ENCODE data around the gene GOLT1B. TPM values are rescaled to one million over a fixed set of nuclear protein-coding genes. Genes with fewer than 3 reads are reported as not detected.

The GOLT1B gene, protein sequence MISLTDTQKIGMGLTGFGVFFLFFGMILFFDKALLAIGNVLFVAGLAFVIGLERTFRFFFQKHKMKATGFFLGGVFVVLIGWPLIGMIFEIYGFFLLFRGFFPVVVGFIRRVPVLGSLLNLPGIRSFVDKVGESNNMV
- polyA plus RNA-seq (2012; rRNA removed), result 7.9 and 10.6 TPM in 2 replicates
- 15.2 and 22.0 TPM in 2 replicates for polyA plus RNA-seq (2012; cell fraction: cytosol; rRNA removed)
- 8.8 and 17.3 TPM in 2 replicates for polyA plus RNA-seq (2012; cell fraction: nucleus; rRNA removed)

DNA sequence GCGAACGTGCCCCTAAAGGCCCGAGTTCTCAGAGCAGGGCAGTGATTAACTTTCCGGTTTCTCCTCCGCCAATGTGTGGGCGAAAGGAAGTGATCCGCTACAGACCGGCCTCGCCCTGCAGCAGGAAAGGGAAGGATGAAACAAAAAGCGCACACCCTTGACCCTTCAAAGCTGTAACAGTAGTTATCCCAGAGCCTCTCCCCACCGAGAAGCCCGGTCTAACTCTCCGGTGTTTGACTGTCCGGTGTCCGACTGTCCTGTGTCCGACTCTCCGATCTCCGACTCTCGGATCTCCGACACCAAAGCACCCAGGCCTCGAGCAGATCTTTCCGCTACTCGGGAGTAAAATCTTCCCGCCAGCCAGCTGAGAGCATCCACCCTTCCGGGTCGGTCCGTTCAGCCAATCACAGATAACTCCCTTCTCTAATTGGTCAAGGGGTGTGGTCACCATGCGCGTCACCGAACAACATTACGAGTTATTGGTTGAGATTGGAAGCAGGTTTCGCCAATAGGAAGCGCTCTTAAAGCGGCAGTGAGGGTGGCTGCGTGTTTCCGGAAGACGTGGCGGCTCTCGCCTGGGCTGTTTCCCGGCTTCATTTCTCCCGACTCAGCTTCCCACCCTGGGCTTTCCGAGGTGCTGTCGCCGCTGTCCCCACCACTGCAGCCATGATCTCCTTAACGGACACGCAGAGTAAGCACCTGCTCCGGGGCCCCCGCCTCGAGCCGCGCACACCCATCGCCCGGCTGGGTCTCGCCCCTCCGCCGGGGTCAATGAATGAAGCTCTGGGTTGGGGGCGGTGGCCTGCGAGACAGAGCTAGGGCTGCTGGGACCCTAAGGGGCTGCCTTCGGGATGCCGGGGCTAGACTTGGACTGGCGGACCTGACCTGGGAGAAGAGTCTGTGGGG is at the start of gene GOLT1B, which contains the start of gene RECQL:
Gene GOLT1B (plus strand): TSS at position 532 of the 906 bp plus-strand sequence. CDS start 135 bp downstream, at position 667.
Gene RECQL (minus strand): TSS at position 378 of the 906 bp plus-strand sequence. CDS start 2,065 bp downstream, outside the sequence.
- Histone ChIP-seq H3K27ac (ENCODE audit: low read depth in 2 of 2, low read length in 1 of 2) (peak within 1 kb of the TSS; percentile 78 to 94), H4K20me1 (ENCODE audit: insufficient read depth) (peaks cover 40% of the 10 kb centered on the region), H3K36me3 (replicated peaks in 1 of 2; ENCODE audit: control insufficient read depth in 1 of 2, insufficient read depth in 2 of 2, low read length in 1 of 2) (peaks cover 29 to 32% of the 10 kb centered on the region in 2 experiments), H3K4me1 (ENCODE audit: control insufficient read depth in 1 of 2, insufficient read depth in 2 of 2, low read depth in 1 of 2, low read length in 1 of 2) (peaks cover 17% of the 10 kb centered on the region in 2 experiments; a peak in 3 of 4 replicates), H2AFZ (ENCODE audit: low read depth) (peak within 1 kb of the TSS; percentile 81), H3K9me2 (no peaks in the 10 kb centered on the region), H3K9me3 (no peaks in the 10 kb centered on the region), H3K79me2 (ENCODE audit: insufficient read depth) (peaks cover 94% of the 10 kb centered on the region), H3K4me2 (peak within 1 kb of the TSS; percentile 85), H3K4me3 (ENCODE audit: low read depth in 2 of 2, low read length in 1 of 2) (peak within 1 kb of the TSS; percentile 90 to 98), H3K27me3 (ENCODE audit: insufficient read depth) (no peaks in the 10 kb centered on the region), H3K9ac (peak within 1 kb of the TSS; percentile 98), H3F3A (replicated peaks; ENCODE audit: insufficient read depth) (peaks cover 5% of the 10 kb centered on the region)
- ChIA-PET CTCF (interaction anchor here (1.2 to 1.3 kb wide), 3 partner anchors 21 to 75 kb away, joined by 3 to 4 read pairs (median 4); no protein-coding TSS in a partner anchor), POLR2A (interaction anchor here (0.6 to 1.6 kb wide), 4 partner anchors 64 to 545 kb away, joined by 3 to 8 read pairs (median 6); partner anchors contain the start of genes CMAS, LDHB and PYROXD1)
- under 1% methylated on average over 51 of the region's 61 CpGs for WGBS (ENCODE audit: low lambda C conversion rate)
- peak; percentile 89 for DNase-seq
- TF ChIP-seq CHD2 (IDR thresholded peaks at IDR 0.05; ENCODE audit: low read length, partially characterized antibody), result peak; percentile 82
- TF ChIP-seq JUND (IDR thresholded peaks at IDR 0.05), result no peak
- peak; percentile 68; the same call in 1 of the 2 replicates for TF ChIP-seq RFX5 (IDR thresholded peaks at IDR 0.05; ENCODE audit: low read length)
- peak; percentile 92 for TF ChIP-seq MXI1 (IDR thresholded peaks at IDR 0.05; ENCODE audit: low read depth, low read length)
- TF ChIP-seq EP300 (IDR thresholded peaks at IDR 0.05; ENCODE audit: borderline replicate concordance in 1 of 2, low read depth in 1 of 2, low read length in 1 of 2), result no peak
- no peak for TF ChIP-seq FOSL2 (IDR thresholded peaks at IDR 0.05; ENCODE audit: borderline replicate concordance, low read depth)
- no peak for TF ChIP-seq RCOR1 (IDR thresholded peaks at IDR 0.05; ENCODE audit: low read length)
- TF ChIP-seq TEAD4 (IDR thresholded peaks at IDR 0.05; ENCODE audit: borderline replicate concordance, insufficient read depth), result no peak
- TF ChIP-seq, protein P1, sequence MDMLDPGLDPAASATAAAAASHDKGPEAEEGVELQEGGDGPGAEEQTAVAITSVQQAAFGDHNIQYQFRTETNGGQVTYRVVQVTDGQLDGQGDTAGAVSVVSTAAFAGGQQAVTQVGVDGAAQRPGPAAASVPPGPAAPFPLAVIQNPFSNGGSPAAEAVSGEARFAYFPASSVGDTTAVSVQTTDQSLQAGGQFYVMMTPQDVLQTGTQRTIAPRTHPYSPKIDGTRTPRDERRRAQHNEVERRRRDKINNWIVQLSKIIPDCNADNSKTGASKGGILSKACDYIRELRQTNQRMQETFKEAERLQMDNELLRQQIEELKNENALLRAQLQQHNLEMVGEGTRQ (IDR thresholded peaks at IDR 0.05; ENCODE audit: borderline replicate concordance, low read depth, low read length), result no peak
- peak; percentile 65 for TF ChIP-seq TAF1 (IDR thresholded peaks at IDR 0.05; ENCODE audit: borderline replicate concordance, low read depth, low read length)
- TF ChIP-seq, protein P2, sequence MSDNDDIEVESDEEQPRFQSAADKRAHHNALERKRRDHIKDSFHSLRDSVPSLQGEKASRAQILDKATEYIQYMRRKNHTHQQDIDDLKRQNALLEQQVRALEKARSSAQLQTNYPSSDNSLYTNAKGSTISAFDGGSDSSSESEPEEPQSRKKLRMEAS (IDR thresholded peaks at IDR 0.05; ENCODE audit: low read depth), result peak; percentile 98
- TF ChIP-seq, protein P3, sequence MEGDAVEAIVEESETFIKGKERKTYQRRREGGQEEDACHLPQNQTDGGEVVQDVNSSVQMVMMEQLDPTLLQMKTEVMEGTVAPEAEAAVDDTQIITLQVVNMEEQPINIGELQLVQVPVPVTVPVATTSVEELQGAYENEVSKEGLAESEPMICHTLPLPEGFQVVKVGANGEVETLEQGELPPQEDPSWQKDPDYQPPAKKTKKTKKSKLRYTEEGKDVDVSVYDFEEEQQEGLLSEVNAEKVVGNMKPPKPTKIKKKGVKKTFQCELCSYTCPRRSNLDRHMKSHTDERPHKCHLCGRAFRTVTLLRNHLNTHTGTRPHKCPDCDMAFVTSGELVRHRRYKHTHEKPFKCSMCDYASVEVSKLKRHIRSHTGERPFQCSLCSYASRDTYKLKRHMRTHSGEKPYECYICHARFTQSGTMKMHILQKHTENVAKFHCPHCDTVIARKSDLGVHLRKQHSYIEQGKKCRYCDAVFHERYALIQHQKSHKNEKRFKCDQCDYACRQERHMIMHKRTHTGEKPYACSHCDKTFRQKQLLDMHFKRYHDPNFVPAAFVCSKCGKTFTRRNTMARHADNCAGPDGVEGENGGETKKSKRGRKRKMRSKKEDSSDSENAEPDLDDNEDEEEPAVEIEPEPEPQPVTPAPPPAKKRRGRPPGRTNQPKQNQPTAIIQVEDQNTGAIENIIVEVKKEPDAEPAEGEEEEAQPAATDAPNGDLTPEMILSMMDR (IDR thresholded peaks at IDR 0.05), result no peak
- TF ChIP-seq FOXM1 (IDR thresholded peaks at IDR 0.05; ENCODE audit: low read depth), result no peak
- TF ChIP-seq YY1 (IDR thresholded peaks at IDR 0.05; ENCODE audit: low read depth), result 0 out of 2 replicates have a peak, but pooled peaks have one; percentile 46
- TF ChIP-seq SMC3 (IDR thresholded peaks at IDR 0.05; ENCODE audit: low read depth, low read length), result no peak
- TF ChIP-seq, protein P4, sequence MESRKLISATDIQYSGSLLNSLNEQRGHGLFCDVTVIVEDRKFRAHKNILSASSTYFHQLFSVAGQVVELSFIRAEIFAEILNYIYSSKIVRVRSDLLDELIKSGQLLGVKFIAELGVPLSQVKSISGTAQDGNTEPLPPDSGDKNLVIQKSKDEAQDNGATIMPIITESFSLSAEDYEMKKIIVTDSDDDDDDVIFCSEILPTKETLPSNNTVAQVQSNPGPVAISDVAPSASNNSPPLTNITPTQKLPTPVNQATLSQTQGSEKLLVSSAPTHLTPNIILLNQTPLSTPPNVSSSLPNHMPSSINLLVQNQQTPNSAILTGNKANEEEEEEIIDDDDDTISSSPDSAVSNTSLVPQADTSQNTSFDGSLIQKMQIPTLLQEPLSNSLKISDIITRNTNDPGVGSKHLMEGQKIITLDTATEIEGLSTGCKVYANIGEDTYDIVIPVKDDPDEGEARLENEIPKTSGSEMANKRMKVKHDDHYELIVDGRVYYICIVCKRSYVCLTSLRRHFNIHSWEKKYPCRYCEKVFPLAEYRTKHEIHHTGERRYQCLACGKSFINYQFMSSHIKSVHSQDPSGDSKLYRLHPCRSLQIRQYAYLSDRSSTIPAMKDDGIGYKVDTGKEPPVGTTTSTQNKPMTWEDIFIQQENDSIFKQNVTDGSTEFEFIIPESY (IDR thresholded peaks at IDR 0.05; ENCODE audit: borderline replicate concordance, low read depth), result no peak
- peak; percentile 76 for TF ChIP-seq GABPA (IDR thresholded peaks at IDR 0.05; ENCODE audit: low read depth)
- TF ChIP-seq RXRA (IDR thresholded peaks at IDR 0.05; ENCODE audit: borderline replicate concordance, low read depth), result no peak
- TF ChIP-seq RAD21 (IDR thresholded peaks at IDR 0.05; ENCODE audit: low read length), result no peak
- no peak for TF ChIP-seq MEF2A (IDR thresholded peaks at IDR 0.05; ENCODE audit: borderline replicate concordance, low read depth)
- TF ChIP-seq ELF1 (IDR thresholded peaks at IDR 0.05), result peak; percentile 94
- peak; percentile 75; the same call in 1 of the 2 replicates for TF ChIP-seq POLR2AphosphoS5 (IDR thresholded peaks at IDR 0.05; ENCODE audit: low read depth, low read length)
- TF ChIP-seq, protein P5, sequence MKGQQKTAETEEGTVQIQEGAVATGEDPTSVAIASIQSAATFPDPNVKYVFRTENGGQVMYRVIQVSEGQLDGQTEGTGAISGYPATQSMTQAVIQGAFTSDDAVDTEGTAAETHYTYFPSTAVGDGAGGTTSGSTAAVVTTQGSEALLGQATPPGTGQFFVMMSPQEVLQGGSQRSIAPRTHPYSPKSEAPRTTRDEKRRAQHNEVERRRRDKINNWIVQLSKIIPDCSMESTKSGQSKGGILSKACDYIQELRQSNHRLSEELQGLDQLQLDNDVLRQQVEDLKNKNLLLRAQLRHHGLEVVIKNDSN (IDR thresholded peaks at IDR 0.05; ENCODE audit: borderline replicate concordance, low read depth), result no peak
- no peak for TF ChIP-seq FOXJ3 (CRISPR knock-in tag; IDR thresholded peaks at IDR 0.05)
- TF ChIP-seq, protein P6, sequence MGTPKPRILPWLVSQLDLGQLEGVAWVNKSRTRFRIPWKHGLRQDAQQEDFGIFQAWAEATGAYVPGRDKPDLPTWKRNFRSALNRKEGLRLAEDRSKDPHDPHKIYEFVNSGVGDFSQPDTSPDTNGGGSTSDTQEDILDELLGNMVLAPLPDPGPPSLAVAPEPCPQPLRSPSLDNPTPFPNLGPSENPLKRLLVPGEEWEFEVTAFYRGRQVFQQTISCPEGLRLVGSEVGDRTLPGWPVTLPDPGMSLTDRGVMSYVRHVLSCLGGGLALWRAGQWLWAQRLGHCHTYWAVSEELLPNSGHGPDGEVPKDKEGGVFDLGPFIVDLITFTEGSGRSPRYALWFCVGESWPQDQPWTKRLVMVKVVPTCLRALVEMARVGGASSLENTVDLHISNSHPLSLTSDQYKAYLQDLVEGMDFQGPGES (IDR thresholded peaks at IDR 0.05; ENCODE audit: low read depth, low read length), result peak; percentile 79
